Parathyroid adenoma (tissue), 2 donors: ENCODE data around the gene CFI.

ENCODE experiments used
- H2AFZ ChIP-seq: fragments of 300-600 bp; sonication (generic); one replicate; pipeline ENCODE4 v1.7.0; 2017; ENCODE audit warnings: antibody characterized with exemption, mild to moderate bottlenecking
- H3K27ac ChIP-seq: fragments of 300-600 bp; sonication (generic); one replicate; pipeline ENCODE4 v1.7.0; 2017
- H3K27me3 ChIP-seq: fragments of 300-600 bp; sonication (generic); one replicate; pipeline ENCODE4 v1.7.0; 2017; ENCODE audit warnings: low read length; ENCODE audit not compliant: control insufficient read depth, insufficient read depth
- H3K36me3 ChIP-seq: fragments of 300-600 bp; sonication (generic); one replicate; pipeline ENCODE4 v1.7.0; 2017; ENCODE audit warnings: low read length; ENCODE audit not compliant: control insufficient read depth, insufficient read depth
- H3K4me1 ChIP-seq: fragments of 300-600 bp; sonication (generic); one replicate; pipeline ENCODE4 v1.7.0; 2017; ENCODE audit warnings: control low read depth
- H3K4me2 ChIP-seq: fragments of 300-600 bp; sonication (generic); one replicate; pipeline ENCODE4 v1.7.0; 2017; ENCODE audit warnings: low read length
- H3K4me3 ChIP-seq: fragments of 300-600 bp; sonication (generic); one replicate; pipeline ENCODE4 v1.7.0; 2017; ENCODE audit warnings: low read depth, low read length
- H3K79me2 ChIP-seq: fragments of 300-600 bp; sonication (generic); one replicate; pipeline ENCODE4 v1.7.0; 2017; ENCODE audit warnings: control low read depth
- H3K9ac ChIP-seq: fragments of 300-600 bp; sonication (generic); one replicate; pipeline ENCODE4 v1.7.0; 2017; ENCODE audit warnings: mild to moderate bottlenecking
- H3K9me3 ChIP-seq: fragments of 300-600 bp; sonication (generic); one replicate; pipeline ENCODE4 v1.7.0; 2017; ENCODE audit warnings: low read length; ENCODE audit not compliant: control insufficient read depth
- CTCF ChIP-seq: fragments of 300-600 bp; sonication (generic); IDR thresholded peaks from one replicate; pipeline ENCODE4 v1.7.0; 2017; ENCODE audit warnings: antibody characterized with exemption, mild to moderate bottlenecking
- donor health status: primary hyperparathyroidism.

The CFI gene

GRCh38 chr4:109803924-109804571 is 2.2 kb upstream of the CFI start:
- no peaks in the 10 kb centered on the region for H3K36me3 ChIP-seq
- no peaks in the 10 kb centered on the region for H3K4me1 ChIP-seq
- no peak overlapping the region for H3K4me2 ChIP-seq
- H3K9me3 ChIP-seq, result no peaks in the 10 kb centered on the region
- H3K27ac ChIP-seq, result no peak overlapping the region
- no peak overlapping the region for H3K4me3 ChIP-seq
- no peak overlapping the region for H3K9ac ChIP-seq
- peak; percentile 27 for TF ChIP-seq CTCF
- no peaks in the 10 kb centered on the region for H3K79me2 ChIP-seq
- H3K27me3 ChIP-seq, result no peaks in the 10 kb centered on the region
- no peak overlapping the region for H2AFZ ChIP-seq

- H3K9ac ChIP-seq, result no peak overlapping the region
- H3K79me2 ChIP-seq, result no peaks in the 10 kb centered on the region
- H3K4me3 ChIP-seq, result peak overlapping the region; percentile 7
- no peaks in the 10 kb centered on the region for H3K36me3 ChIP-seq
- H2AFZ ChIP-seq, result no peak overlapping the region
- H3K9me3 ChIP-seq, result no peaks in the 10 kb centered on the region
- no peaks in the 10 kb centered on the region for H3K4me1 ChIP-seq
- TF ChIP-seq CTCF, result no peak
- H3K27me3 ChIP-seq, result no peaks in the 10 kb centered on the region
- H3K27ac ChIP-seq, result peak overlapping the region; percentile 29
- H3K4me2 ChIP-seq, result no peak overlapping the region
Observed at GRCh38 chr4:109801099-109801789, 555 bp downstream of the CFI start.

- TF ChIP-seq CTCF, result no peak
- Histone ChIP-seq H2AFZ (no peak overlapping the region), H3K79me2 (no peaks in the 10 kb centered on the region), H3K4me3 (no peak overlapping the region), H3K4me2 (no peak overlapping the region), H3K4me1 (no peaks in the 10 kb centered on the region), H3K27me3 (no peaks in the 10 kb centered on the region), H3K9me3 (no peaks in the 10 kb centered on the region), H3K36me3 (no peaks in the 10 kb centered on the region), H3K27ac (no peak overlapping the region), H3K9ac (no peak overlapping the region)
Observed at GRCh38 chr4:109798866-109799265, 2.9 kb downstream of the CFI start.

- TF ChIP-seq CTCF, result no peak
- Histone ChIP-seq H3K27me3 (no peaks in the 10 kb centered on the region), H3K9me3 (no peaks in the 10 kb centered on the region)
Observed at GRCh38 chr4:109795059-109795458, 6.7 kb downstream of the CFI start.

GRCh38 chr4:109787807-109788206 is 14.0 kb downstream of the CFI start:
- H2AFZ ChIP-seq, result no peak overlapping the region
- no peak for TF ChIP-seq CTCF
- H3K4me2 ChIP-seq, result no peak overlapping the region

More at GRCh38 chr4:109795059-109795458, 6.7 kb downstream of the CFI start:
- Histone ChIP-seq H3K4me3 (no peak overlapping the region), H3K79me2 (no peaks in the 10 kb centered on the region), H3K4me1 (no peaks in the 10 kb centered on the region), H3K4me2 (no peak overlapping the region), H3K9ac (no peak overlapping the region), H3K27ac (no peak overlapping the region), H3K36me3 (no peaks in the 10 kb centered on the region), H2AFZ (no peak overlapping the region)

More at GRCh38 chr4:109787807-109788206, 14.0 kb downstream of the CFI start:
- Histone ChIP-seq H3K9me3 (no peaks in the 10 kb centered on the region), H3K79me2 (no peaks in the 10 kb centered on the region), H3K27me3 (no peaks in the 10 kb centered on the region), H3K4me1 (no peaks in the 10 kb centered on the region), H3K27ac (no peak overlapping the region), H3K9ac (no peak overlapping the region), H3K4me3 (no peak overlapping the region), H3K36me3 (no peaks in the 10 kb centered on the region)
